ENCODE measurements around the gene CNOT9. TPM values are rescaled to one million over a fixed set of nuclear protein-coding genes. Genes with fewer than 3 reads are reported as not detected.
A peak's percentile ranks its signal among the peaks of the same experiment; 100 is the strongest.

Gene CNOT9
- total RNA-seq, 4 donors from 2014 or later: 10.4 to 28.4 (median 20.5) TPM

- intact Hi-C loops (cut with DNase I; ENCODE audit: low total_unique reads): no loop called here
- Histone ChIP-seq H3K4me1 (peaks cover 0 to 3% of the 10 kb centered on the region in 2 donors), H3K27me3 (no peaks in the 10 kb centered on the region), H3K27ac (peak overlapping the region in 1 of 4 donors; percentile 39), H3K9me3 (no peaks in the 10 kb centered on the region), H3K36me3 (peaks cover 3 to 67% of the 10 kb centered on the region in 2 donors), H3K4me3 (no peak overlapping the region)
- ATAC-seq: no peak
- TF ChIP-seq CTCF (IDR thresholded peaks at IDR 0.05 in 4 of 5, conservative IDR thresholded peaks at IDR 0.05 in 1 of 5): peak in 1 of 5 experiments; percentile 10
- no peak for TF ChIP-seq POLR2A (IDR thresholded peaks at IDR 0.05)
- in situ Hi-C loops (cut with MboI; ENCODE audit: low sequenced_read_pairs in 4 of 4): no loop called here
- DNase-seq: no peak
Measured at GRCh38 chr2:218583983-218584850, 15.6 kb downstream of the CNOT9 start.

GRCh38 chr2:218585541-218585940, 16.9 kb downstream of the CNOT9 start:
- in situ Hi-C loops (cut with MboI; ENCODE audit: low sequenced_read_pairs in 4 of 4) (no loop called here), intact Hi-C loops (cut with DNase I; ENCODE audit: low total_unique reads) (no loop called here)
- DNase-seq (no peak), ATAC-seq (no peak)
- Histone ChIP-seq H3K36me3 (peaks cover 3 to 80% of the 10 kb centered on the region in 2 donors), H3K9me3 (no peaks in the 10 kb centered on the region), H3K4me3 (no peak overlapping the region), H3K27ac (no peak overlapping the region), H3K27me3 (no peaks in the 10 kb centered on the region), H3K4me1 (no peaks in the 10 kb centered on the region)
- TF ChIP-seq CTCF (IDR thresholded peaks at IDR 0.05 in 4 of 5, conservative IDR thresholded peaks at IDR 0.05 in 1 of 5): no peak
- TF ChIP-seq POLR2A (IDR thresholded peaks at IDR 0.05): no peak

- H3K4me3 ChIP-seq: no peak overlapping the region
- no peaks in the 10 kb centered on the region for H3K27me3 ChIP-seq
- peak overlapping the region; percentile 87 to 89 (median 88) for H3K27ac ChIP-seq
- peak; percentile 89 to 92 for ATAC-seq
- H3K9me3 ChIP-seq: no peaks in the 10 kb centered on the region
- intact Hi-C loops (cut with DNase I; ENCODE audit: low total_unique reads) (loop anchor here (2.0 to 5.0 kb wide), 2 partner anchors 35 to 52 kb away; partner anchors contain the start of genes BCS1L and ZNF142), in situ Hi-C loops (cut with MboI; ENCODE audit: low sequenced_read_pairs in 4 of 4) (no loop called here)
- TF ChIP-seq POLR2A (IDR thresholded peaks at IDR 0.05) (no peak), CTCF (IDR thresholded peaks at IDR 0.05 in 4 of 5, conservative IDR thresholded peaks at IDR 0.05 in 1 of 5) (no peak)
- DNase-seq: peak; percentile 85 to 92
- peaks cover 40 to 42% of the 10 kb centered on the region in 2 donors for H3K4me1 ChIP-seq
- H3K36me3 ChIP-seq: no peaks in the 10 kb centered on the region
Measured at GRCh38 chr2:218605432-218605831, 36.8 kb downstream of the CNOT9 start.

- peak within 1 kb of the TSS; percentile 46 to 60 (median 54) for H3K4me3 ChIP-seq
- H3K4me1 ChIP-seq: peaks cover 47 to 60% of the 10 kb centered on the region in 2 donors
- H3K27me3 ChIP-seq: no peaks in the 10 kb centered on the region
- no peaks in the 10 kb centered on the region for H3K36me3 ChIP-seq
- H3K27ac ChIP-seq: peak within 1 kb of the TSS; percentile 87 to 89 (median 88)
- TF ChIP-seq POLR2A (IDR thresholded peaks at IDR 0.05) (peak; percentile 73 to 84), CTCF (IDR thresholded peaks at IDR 0.05 in 4 of 5, conservative IDR thresholded peaks at IDR 0.05 in 1 of 5) (no peak)
- in situ Hi-C loops (cut with MboI; ENCODE audit: low sequenced_read_pairs in 4 of 4): no loop called here
- no peaks in the 10 kb centered on the region for H3K9me3 ChIP-seq
- peak; percentile 65 to 81 for ATAC-seq
- intact Hi-C loops (cut with DNase I; ENCODE audit: low total_unique reads): loop anchor here (5.0 kb wide), 1 partner anchor 50 kb away; the partner anchor contains the start of genes BCS1L and ZNF142
- DNase-seq: peak; percentile 70 to 89
Measured at GRCh38 chr2:218607436-218608115, 38.9 kb downstream of the CNOT9 start, which contains the start of gene PLCD4. TSS of gene PLCD4 (plus strand) at chr2:218607899. CDS start at chr2:218615740, 7,841 bp downstream.
